Gastroesophageal sphincter (tissue), 4 donors: ENCODE data around the gene ANK3. TPM values are rescaled to one million over a fixed set of nuclear protein-coding genes. Genes with fewer than 3 reads are reported as not detected.
A peak's percentile ranks its signal among the peaks of the same experiment; 100 is the strongest.

Source experiments
- ATAC-seq: fragments of 150-250 bp; one replicate; pipeline ENCODE4 v1.9.1; 2016; ENCODE audit warnings: mild to moderate bottlenecking, moderate library complexity
- H3K27ac ChIP-seq, 4 donors: fragments of 200-600 bp; sonication (generic) in 3 of 4; 1 replicate in 3 of 4; 2 replicates in 1 of 4; pipeline ENCODE4 v1.5.1; 2016 to 2019
- H3K27me3 ChIP-seq: fragments of 200-600 bp; sonication (generic); one replicate; pipeline ENCODE4 v1.5.1; 2019
- H3K36me3 ChIP-seq, 2 donors: fragments of 200-600 bp; sonication (generic); one replicate each; pipeline ENCODE4 v1.5.1; 2019; ENCODE audit warnings: control low read depth in 1 of 2
- H3K4me1 ChIP-seq, 3 donors: fragments of 200-600 bp; sonication (generic); 1 replicate in 2 of 3; 2 replicates in 1 of 3; pipeline ENCODE4 v1.5.1; 2016 to 2019; ENCODE audit warnings: control low read depth in 2 of 3
- H3K4me3 ChIP-seq, 2 donors: fragments of 200-600 bp; sonication (generic); one replicate each; pipeline ENCODE4 v1.5.1; 2019; ENCODE audit warnings: mild to moderate bottlenecking in 1 of 2, moderate library complexity in 1 of 2
- H3K9me3 ChIP-seq, 3 donors: fragments of 200-600 bp; sonication (generic); one replicate each; pipeline ENCODE4 v1.5.1; 2017 to 2019; ENCODE audit warnings: control low read depth in 2 of 3
- EP300 ChIP-seq: sonication (generic); formaldehyde crosslinking; IDR thresholded peaks from one replicate; pipeline ENCODE4 v1.6.1; 2017; ENCODE audit warnings: antibody characterized with exemption, mild to moderate bottlenecking
- POLR2A ChIP-seq, 2 donors: fragments of 450-650 bp; IDR thresholded peaks; one replicate each; pipeline ENCODE4 v1.6.1; 2017; ENCODE audit warnings: antibody characterized with exemption in 2 of 2, mild to moderate bottlenecking in 2 of 2, moderate library complexity in 1 of 2
- POLR2AphosphoS5 ChIP-seq: sonication (generic); formaldehyde crosslinking; IDR thresholded peaks from one replicate; pipeline ENCODE4 v1.6.1; 2017; ENCODE audit warnings: antibody characterized with exemption
- WGBS, 2 donors: methylation state at CpG; one replicate each; pipeline ENCODE4 v1.1.5; 2018; ENCODE audit warnings: low coverage in 1 of 2; 5-methylcytosine and 5-hydroxymethylcytosine counted together
- total RNA-seq, 4 donors: library from RNA; depleted of rRNA; stranded (reverse); fragments of >200 nt; gene quantifications; one replicate each; pipeline ENCODE4 v1.1.0, GENCODE V29; 2016
- TF ChIP-seq, protein P1 (sequence below), 4 experiments: fragments of 200-600 bp in 2 of 4; fragments of 450-650 bp in 2 of 4; sonication (generic) in 1 of 4; IDR thresholded peaks; one replicate each; pipeline ENCODE4 v1.5.1; 2017 to 2019; ENCODE audit warnings: antibody characterized with exemption in 4 of 4, mild to moderate bottlenecking in 2 of 4, moderate library complexity in 2 of 4

ANK3 gene
- total RNA-seq, 4 donors from 2014 or later, result 21.1 to 61.5 (median 38.9) TPM

DNA sequence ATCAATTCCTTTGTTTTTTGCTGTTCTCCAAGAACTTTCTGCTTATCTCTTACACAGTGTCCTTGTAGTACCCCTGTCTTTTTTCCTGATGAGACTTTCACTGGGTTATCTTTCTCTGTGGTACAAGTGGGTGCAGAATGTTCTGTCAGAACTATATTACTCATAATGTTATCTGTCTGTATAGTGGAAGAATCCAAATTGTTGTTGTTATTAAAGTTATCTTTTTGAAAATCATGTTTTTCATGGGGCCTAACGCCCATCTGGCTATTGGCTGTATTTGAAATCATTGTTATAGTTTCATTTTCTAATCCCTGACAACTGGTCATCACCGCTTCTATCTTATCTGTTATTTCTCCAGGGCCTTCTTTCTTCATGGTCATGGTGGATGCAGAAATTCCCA is 320.4 kb downstream of the ANK3 start:
- H3K27me3 ChIP-seq, result no peaks in the 10 kb centered on the region
- 97 to 100% methylated on average over 2 of the region's 2 CpGs for WGBS, 2 donors
- H3K4me1 ChIP-seq, result no peaks in the 10 kb centered on the region
- H3K9me3 ChIP-seq, result no peaks in the 10 kb centered on the region
- TF ChIP-seq POLR2A (IDR thresholded peaks at IDR 0.05), result no peak
- TF ChIP-seq, protein P1, sequence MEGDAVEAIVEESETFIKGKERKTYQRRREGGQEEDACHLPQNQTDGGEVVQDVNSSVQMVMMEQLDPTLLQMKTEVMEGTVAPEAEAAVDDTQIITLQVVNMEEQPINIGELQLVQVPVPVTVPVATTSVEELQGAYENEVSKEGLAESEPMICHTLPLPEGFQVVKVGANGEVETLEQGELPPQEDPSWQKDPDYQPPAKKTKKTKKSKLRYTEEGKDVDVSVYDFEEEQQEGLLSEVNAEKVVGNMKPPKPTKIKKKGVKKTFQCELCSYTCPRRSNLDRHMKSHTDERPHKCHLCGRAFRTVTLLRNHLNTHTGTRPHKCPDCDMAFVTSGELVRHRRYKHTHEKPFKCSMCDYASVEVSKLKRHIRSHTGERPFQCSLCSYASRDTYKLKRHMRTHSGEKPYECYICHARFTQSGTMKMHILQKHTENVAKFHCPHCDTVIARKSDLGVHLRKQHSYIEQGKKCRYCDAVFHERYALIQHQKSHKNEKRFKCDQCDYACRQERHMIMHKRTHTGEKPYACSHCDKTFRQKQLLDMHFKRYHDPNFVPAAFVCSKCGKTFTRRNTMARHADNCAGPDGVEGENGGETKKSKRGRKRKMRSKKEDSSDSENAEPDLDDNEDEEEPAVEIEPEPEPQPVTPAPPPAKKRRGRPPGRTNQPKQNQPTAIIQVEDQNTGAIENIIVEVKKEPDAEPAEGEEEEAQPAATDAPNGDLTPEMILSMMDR (IDR thresholded peaks at IDR 0.05), result no peak
- TF ChIP-seq POLR2AphosphoS5, result no peak
- no peak for TF ChIP-seq EP300
- H3K27ac ChIP-seq, result no peak overlapping the region
- no peaks in the 10 kb centered on the region for H3K36me3 ChIP-seq
- ATAC-seq, result no peak
- H3K4me3 ChIP-seq, result no peak overlapping the region

DNA sequence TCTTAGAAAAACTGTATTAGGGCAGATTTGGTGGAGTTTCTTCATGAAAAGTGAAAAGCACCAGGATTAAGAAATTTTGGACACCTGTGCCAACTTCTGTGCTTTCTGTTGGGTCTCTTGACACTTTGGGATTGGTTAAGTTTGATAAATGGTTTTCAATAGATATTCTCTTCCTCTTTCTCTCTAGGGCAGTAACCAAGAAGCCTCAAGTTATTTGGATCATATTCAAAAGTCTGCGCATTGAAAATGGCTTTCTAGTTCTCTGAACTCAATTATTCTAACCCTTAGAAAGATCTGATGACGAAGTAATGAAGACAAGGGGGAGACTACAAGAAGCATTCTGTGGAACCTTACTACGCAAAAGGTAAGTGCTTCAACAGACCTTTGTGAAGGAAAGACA is 339.3 kb downstream of the ANK3 start:
- Histone ChIP-seq H3K4me1 (peaks cover 0 to 4% (median 0%) of the 10 kb centered on the region in 3 donors), H3K36me3 (no peaks in the 10 kb centered on the region), H3K9me3 (no peaks in the 10 kb centered on the region), H3K27ac (no peak overlapping the region), H3K27me3 (no peaks in the 10 kb centered on the region), H3K4me3 (no peak overlapping the region)
- 85 to 97% methylated on average over 3 of the region's 3 CpGs for WGBS, 2 donors
- TF ChIP-seq POLR2AphosphoS5, result no peak
- TF ChIP-seq, protein P1 (IDR thresholded peaks at IDR 0.05), result no peak
- no peak for TF ChIP-seq EP300
- TF ChIP-seq POLR2A (IDR thresholded peaks at IDR 0.05), result no peak
- ATAC-seq, result no peak

DNA sequence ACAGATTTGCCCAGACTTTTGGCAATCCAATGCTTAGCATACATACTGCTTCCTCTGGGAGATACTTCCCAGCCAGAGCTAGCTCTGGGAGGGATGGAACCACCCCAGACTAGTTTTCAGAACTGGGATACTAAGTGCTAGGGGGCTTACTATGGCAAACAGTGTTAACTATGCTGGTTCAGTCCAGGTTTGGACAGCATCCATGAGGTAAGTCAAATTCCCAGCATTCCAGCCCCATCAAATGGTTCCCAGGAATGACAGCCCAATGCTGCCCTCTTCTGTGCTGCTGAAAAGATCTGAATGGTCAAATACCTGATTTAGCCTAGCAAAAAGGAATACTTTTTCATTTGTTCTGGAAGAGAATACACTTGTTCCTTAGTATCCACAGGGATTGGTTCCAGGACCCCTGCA is 341.6 kb downstream of the ANK3 start:
- Histone ChIP-seq H3K4me3 (no peak overlapping the region), H3K36me3 (no peaks in the 10 kb centered on the region), H3K9me3 (no peaks in the 10 kb centered on the region), H3K27me3 (no peaks in the 10 kb centered on the region), H3K27ac (no peak overlapping the region), H3K4me1 (peaks cover 0 to 18% (median 5%) of the 10 kb centered on the region in 3 donors)
- peak; percentile 36 for ATAC-seq
- no peak for TF ChIP-seq POLR2A (IDR thresholded peaks at IDR 0.05)
- no peak for TF ChIP-seq EP300
- TF ChIP-seq, protein P1 (IDR thresholded peaks at IDR 0.05), result peak in 3 of 4 experiments; percentile 24 to 59 (median 35)
- TF ChIP-seq POLR2AphosphoS5, result no peak

DNA sequence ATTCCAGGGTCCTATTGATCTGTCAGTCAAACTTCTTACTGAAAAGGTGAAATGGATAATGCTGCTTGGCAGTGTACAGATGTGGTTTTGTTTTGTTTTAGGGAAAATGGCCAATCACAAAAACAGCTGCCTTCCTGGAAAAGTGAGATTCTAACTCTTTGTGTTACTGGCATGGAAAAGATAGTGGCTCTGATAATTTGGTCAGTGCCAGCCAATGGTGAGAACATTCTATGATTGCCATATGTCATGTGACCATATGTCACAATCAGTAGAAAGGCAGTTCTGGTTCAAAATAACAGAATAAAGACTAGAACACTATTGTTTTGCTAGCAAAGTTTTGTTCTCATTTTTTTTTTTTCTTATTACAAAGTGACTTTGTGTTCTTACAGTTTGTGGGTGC is 344.1 kb downstream of the ANK3 start:
- Histone ChIP-seq H3K4me1 (peaks cover 1 to 43% (median 10%) of the 10 kb centered on the region in 3 donors), H3K9me3 (no peaks in the 10 kb centered on the region), H3K27ac (no peak overlapping the region), H3K36me3 (no peaks in the 10 kb centered on the region), H3K4me3 (no peak overlapping the region), H3K27me3 (no peaks in the 10 kb centered on the region)
- ATAC-seq, result no peak
- TF ChIP-seq POLR2AphosphoS5, result no peak
- TF ChIP-seq, protein P1 (IDR thresholded peaks at IDR 0.05), result no peak
- no peak for TF ChIP-seq EP300
- TF ChIP-seq POLR2A (IDR thresholded peaks at IDR 0.05), result no peak

DNA sequence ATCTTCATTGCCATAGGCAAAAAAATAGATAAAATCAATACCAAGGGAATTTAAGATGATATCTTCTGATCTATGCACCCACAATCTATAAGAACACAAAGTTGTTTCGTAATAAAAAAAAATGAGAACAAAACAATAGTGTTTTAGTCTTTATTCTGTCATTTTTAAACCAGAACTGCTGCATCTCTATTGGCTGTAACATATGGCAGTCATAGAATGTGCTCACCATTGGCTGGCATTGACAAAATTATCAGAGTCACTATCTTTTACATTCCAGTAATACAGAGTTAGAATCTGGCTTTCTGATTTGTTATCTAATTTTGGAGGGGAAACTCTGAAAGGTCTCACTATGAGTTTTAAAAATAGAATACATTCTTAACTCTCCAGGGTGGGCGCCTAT is 344.7 kb downstream of the ANK3 start:
- TF ChIP-seq EP300, result no peak
- TF ChIP-seq POLR2AphosphoS5, result no peak
- TF ChIP-seq, protein P1 (IDR thresholded peaks at IDR 0.05), result no peak
- TF ChIP-seq POLR2A (IDR thresholded peaks at IDR 0.05), result no peak
- Histone ChIP-seq H3K4me1 (peaks cover 6 to 49% (median 10%) of the 10 kb centered on the region in 3 donors), H3K9me3 (no peaks in the 10 kb centered on the region), H3K27ac (no peak overlapping the region), H3K27me3 (no peaks in the 10 kb centered on the region), H3K4me3 (no peak overlapping the region), H3K36me3 (no peaks in the 10 kb centered on the region)
- ATAC-seq, result no peak
- 88 to 94% methylated on average over 2 of the region's 2 CpGs for WGBS, 2 donors
